Measurements from ENCODE around the gene TAOK2. TPM values are rescaled to one million over a fixed set of nuclear protein-coding genes. Genes with fewer than 3 reads are reported as not detected.
"Not testable (repeated sequence)": the region's sequence is repeated elsewhere in the genome, so short reads cannot be mapped to it uniquely, and the experiment has no call there.

The TAOK2 gene
- total RNA-seq, 1 donor from 2014 or later = 39.7 TPM

DNA sequence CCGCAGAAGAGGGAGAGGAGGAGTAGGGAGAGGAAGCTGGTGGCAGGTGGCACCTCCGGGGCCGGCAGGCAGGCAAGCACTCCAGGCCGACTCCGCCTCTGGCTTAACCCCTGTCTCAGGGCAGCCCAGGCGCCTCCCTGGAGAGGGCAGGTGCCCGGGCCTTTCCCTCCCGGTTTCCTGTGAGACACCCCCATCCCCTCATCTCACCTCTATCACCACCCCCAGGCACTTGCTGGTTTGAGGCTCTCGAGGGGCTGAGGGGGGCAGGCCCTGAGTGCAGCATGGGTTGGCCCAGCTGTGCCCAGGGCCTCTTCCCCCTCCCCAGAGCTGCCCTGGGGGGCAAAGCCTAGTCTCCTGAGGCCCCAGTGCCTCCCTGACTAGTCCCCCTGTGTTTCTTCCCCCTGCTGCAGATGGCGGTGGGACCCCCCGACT is 31.2 kb downstream of the TAOK2 start:
- Mint-ChIP-seq H3K4me3 (no peak overlapping the region), H3K9me3 (no peaks in the 10 kb centered on the region), H3K27me3 (ENCODE audit: insufficient read depth) (peaks cover 11% of the 10 kb centered on the region), H3K36me3 (ENCODE audit: low read depth) (peaks cover 15% of the 10 kb centered on the region), H3K27ac (no peak overlapping the region), H3K4me1 (ENCODE audit: low read depth) (peaks cover under 1% of the 10 kb centered on the region)
- intact Hi-C loops (cut with micrococcal nuclease) = loop anchor here (5.0 kb wide), 1 partner anchor 303 kb away; no protein-coding TSS in a partner anchor
- no peak for DNase-seq (ENCODE audit: low spot score)

DNA sequence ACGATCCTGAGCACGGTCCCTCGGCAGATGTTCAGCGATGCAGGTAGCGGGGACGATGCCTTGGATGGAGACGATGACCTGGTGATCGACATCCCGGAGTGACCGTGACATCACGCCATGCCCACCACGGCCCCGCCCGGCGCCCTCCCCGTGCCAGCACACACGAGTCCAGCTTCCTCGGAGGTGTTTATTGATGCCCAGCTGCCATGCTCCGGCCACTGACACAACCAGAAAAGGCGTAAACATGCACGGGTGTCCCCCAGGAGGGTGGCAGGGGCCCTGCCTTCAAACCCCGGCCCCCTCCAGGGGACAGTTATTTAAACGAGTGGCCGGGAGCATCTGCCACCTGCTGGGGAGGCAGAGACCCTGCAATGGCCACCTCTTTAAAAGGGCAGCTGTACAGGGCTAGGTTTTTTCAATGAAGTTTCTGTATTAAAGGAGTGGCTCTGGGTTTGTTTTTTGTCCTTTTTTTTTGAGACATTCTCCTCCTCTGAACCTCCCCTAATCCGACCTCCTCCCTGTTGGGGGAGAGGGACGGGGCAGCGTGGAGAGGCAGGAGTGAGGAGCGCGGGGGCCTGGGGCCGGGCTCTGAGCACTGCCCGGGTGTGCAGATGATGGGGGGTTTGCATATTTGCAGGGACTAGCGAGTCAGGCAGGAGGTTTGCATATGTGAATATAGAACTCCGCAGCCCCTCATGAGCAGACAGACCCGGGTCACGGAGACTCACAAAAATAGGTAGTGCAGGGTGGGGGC is 31.9 kb downstream of the TAOK2 start:
- peaks cover 14% of the 10 kb centered on the region for H3K27me3 Mint-ChIP-seq (ENCODE audit: insufficient read depth)
- DNase-seq (ENCODE audit: low spot score) = no peak
- intact Hi-C loops (cut with micrococcal nuclease) = loop anchor here (5.0 kb wide), 1 partner anchor 303 kb away; no protein-coding TSS in a partner anchor
- no peak overlapping the region for H3K4me3 Mint-ChIP-seq
- H3K36me3 Mint-ChIP-seq (ENCODE audit: low read depth) = peaks cover 12% of the 10 kb centered on the region
- H3K27ac Mint-ChIP-seq = no peak overlapping the region
- no peaks in the 10 kb centered on the region for H3K4me1 Mint-ChIP-seq (ENCODE audit: low read depth)
- H3K9me3 Mint-ChIP-seq = no peaks in the 10 kb centered on the region

DNA sequence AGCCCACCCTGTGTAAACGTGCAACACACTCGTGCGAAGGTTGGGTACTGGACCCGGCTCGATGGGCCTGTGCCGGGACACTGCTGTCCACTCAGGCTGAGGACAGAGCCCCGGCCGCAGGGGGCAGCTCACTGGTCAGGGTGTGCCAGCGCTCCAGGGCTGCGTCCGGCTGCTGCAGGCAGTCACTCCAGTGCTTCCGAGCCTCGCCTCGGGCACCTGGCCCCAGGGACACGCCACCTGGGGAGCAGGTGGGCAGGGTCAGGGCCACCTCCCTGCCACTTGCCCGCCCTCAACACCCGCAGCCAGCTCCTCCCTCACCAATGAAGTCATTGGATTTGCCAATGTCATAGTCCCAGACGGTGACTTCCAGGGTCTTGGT is 32.4 kb downstream of the TAOK2 start:
- H3K4me1 Mint-ChIP-seq (ENCODE audit: low read depth) = no peaks in the 10 kb centered on the region
- H3K27me3 Mint-ChIP-seq (ENCODE audit: insufficient read depth) = peaks cover 15% of the 10 kb centered on the region
- H3K36me3 Mint-ChIP-seq (ENCODE audit: low read depth) = peaks cover 12% of the 10 kb centered on the region
- intact Hi-C loops (cut with micrococcal nuclease) = loop anchor here (5.0 kb wide), 1 partner anchor 304 kb away; no protein-coding TSS in a partner anchor
- H3K9me3 Mint-ChIP-seq = no peaks in the 10 kb centered on the region
- no peak overlapping the region for H3K4me3 Mint-ChIP-seq
- no peak for DNase-seq (ENCODE audit: low spot score)
- H3K27ac Mint-ChIP-seq = no peak overlapping the region

DNA sequence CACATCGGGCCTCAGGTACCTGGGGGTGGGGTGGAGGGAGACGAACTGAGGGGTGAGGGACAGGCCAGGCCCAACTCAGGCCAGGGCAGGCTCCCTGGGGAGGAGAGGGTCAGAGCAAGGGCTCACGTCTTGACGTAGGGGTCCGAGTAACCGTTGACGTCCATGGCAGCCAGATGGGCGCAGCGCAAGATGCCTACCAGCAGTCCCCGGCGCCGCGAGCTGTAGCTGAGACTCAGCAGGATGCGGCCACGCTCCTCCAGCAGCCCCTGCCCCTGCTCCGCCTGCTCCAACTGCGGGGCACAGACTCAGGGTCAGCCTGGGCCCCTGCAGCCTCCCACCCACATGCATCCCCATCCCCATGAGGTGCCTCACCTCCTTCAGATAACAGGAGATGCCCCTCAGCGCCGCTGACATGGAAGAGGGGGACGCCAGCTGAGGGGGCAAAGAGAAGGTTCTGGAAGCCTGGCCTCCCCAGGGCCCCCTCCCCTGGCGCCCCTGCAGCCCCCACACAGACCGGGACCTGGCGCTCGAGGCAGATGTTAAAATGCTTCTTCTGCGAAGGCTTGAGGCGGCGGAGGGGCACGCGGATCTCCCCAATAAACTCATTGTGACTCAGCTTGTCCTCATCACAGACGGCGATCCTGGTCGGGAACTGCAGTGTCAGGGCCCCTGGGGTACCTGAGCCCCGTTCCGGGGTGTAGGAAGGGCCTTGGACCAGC is 33.1 kb downstream of the TAOK2 start:
- Mint-ChIP-seq H3K36me3 (ENCODE audit: low read depth) (peaks cover 8% of the 10 kb centered on the region), H3K27ac (no peak overlapping the region), H3K4me3 (no peak overlapping the region), H3K4me1 (ENCODE audit: low read depth) (peaks cover 2% of the 10 kb centered on the region), H3K27me3 (ENCODE audit: insufficient read depth) (peaks cover 20% of the 10 kb centered on the region), H3K9me3 (no peaks in the 10 kb centered on the region)
- intact Hi-C loops (cut with micrococcal nuclease) = loop anchor here (5.0 kb wide), 1 partner anchor 305 kb away; no protein-coding TSS in a partner anchor
- no peak for DNase-seq (ENCODE audit: low spot score)

DNA sequence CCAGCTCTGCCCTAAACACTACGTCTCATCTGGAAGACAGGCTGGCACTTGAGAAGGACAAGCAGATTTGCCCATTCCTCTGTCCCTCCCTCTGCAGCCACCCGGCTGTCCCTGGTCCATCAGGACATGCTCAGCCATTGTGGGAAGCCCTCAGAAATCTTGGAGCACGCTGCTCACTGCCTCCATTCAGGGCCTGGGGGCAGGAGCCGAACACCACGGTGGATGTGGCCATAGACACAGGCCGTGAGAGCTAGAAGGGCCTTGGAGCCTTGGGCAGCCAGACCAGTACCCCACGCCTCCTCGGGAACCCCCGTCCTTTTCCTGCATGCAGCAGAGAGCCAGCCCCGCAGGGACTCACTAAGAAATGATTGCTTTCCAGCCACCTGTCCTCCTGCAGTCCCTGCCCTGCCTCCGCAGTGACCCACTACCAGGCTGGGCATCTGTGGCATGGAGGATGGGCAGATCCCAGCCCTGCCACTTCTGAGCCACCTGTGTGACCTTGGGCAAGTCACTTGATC is 33.8 kb downstream of the TAOK2 start:
- H3K9me3 Mint-ChIP-seq = no peaks in the 10 kb centered on the region
- no peak overlapping the region for H3K27ac Mint-ChIP-seq
- H3K27me3 Mint-ChIP-seq (ENCODE audit: insufficient read depth) = peaks cover 25% of the 10 kb centered on the region
- H3K4me1 Mint-ChIP-seq (ENCODE audit: low read depth) = peaks cover 6% of the 10 kb centered on the region
- DNase-seq (ENCODE audit: low spot score) = no peak
- H3K4me3 Mint-ChIP-seq = no peak overlapping the region
- H3K36me3 Mint-ChIP-seq (ENCODE audit: low read depth) = peaks cover 3% of the 10 kb centered on the region
- intact Hi-C loops (cut with micrococcal nuclease) = loop anchor here (5.0 kb wide), 1 partner anchor 305 kb away; no protein-coding TSS in a partner anchor

DNA sequence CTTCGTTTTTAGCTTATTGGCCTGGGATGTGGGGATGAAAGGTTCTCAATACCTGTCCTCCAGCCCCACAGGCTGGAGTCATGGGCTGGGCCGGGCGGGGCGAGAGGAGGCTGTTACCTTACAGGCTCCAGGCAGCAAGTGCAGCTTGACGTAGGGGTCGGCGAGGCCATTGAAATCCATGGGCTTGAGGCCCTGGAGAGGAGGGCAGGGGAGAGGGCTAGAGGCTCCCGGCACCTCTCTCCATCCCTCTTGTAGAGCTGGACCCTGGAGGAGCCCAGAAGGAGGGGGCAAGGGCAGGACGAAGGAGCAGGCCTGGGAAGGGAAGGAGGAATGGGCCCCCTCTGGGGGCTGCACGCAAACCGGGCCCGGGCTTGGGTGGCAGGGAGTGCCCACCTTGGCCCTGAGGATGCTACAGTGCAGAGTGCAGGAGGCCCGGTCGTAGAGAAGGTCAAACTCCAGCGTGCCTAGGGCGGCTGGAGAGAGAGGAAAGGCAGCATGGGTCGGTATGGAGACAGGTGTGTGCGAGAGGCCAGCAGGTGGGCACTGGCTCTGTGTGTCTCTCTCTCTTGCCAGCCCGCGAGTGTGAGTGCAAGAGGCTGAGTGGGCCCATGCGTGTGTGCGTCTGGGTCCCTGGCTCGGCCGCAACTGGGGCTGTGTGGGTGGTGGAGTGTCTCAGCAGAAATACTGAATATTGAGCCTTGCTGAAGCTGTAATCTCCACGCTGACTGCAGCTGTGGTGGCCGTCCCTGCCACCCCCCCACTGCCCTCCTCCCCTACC is 35.6 kb downstream of the TAOK2 start:
- Mint-ChIP-seq H3K4me1 (ENCODE audit: low read depth) (peaks cover 6% of the 10 kb centered on the region), H3K27me3 (ENCODE audit: insufficient read depth) (peaks cover 29% of the 10 kb centered on the region), H3K9me3 (no peaks in the 10 kb centered on the region), H3K4me3 (no peak overlapping the region), H3K27ac (no peak overlapping the region), H3K36me3 (ENCODE audit: low read depth) (no peaks in the 10 kb centered on the region)
- DNase-seq (ENCODE audit: low spot score) = no peak
- intact Hi-C loops (cut with micrococcal nuclease) = loop anchor here (5.0 kb wide), 1 partner anchor 307 kb away; no protein-coding TSS in a partner anchor

DNA sequence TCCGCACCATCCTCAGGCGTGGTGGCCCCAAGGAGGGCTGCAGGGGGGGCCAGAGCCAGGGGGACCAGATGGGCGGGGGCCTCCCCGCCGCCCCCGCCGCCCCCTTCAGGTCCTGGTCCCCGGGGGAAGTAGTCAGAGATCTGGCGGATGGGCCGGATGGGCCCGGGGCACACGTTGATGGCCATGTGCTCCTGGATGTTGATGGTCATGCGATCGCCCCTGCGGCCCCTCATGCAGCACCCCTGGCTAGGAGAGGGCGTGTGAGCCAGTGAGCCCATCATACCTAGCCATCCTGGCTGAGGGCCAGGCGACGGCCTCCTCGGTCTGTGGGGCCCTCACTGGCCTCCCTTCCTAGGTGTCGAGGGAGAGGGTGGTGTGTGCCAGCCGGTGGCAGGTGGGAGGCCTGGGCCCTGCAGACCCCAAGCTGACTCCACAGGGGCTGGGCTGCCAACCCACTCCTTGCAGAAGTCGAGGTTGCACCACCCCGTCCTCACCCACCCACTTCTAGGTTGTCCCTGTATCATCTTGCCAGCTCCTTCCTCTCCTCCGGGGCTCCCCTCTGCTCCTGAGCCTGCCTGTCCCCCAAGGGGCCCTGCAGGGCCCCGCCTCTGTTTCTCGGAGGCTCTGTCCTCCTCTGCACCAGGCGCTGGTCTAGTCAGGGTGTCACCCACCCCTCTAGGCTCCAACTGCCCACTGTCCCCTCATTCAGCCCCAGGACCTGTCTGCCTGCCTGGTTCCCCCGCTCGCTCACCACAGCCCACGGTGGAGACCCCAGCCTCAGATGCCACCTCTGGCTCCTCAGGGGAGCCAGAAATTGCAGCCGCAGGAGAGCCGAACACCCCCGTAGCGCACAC is 36.5 kb downstream of the TAOK2 start:
- H3K27ac Mint-ChIP-seq = no peak overlapping the region
- peaks cover 6% of the 10 kb centered on the region for H3K4me1 Mint-ChIP-seq (ENCODE audit: low read depth)
- no peaks in the 10 kb centered on the region for H3K36me3 Mint-ChIP-seq (ENCODE audit: low read depth)
- peaks cover 29% of the 10 kb centered on the region for H3K27me3 Mint-ChIP-seq (ENCODE audit: insufficient read depth)
- H3K4me3 Mint-ChIP-seq = peak overlapping the region; percentile 64
- intact Hi-C loops (cut with micrococcal nuclease) = loop anchor here (5.0 kb wide), 1 partner anchor 308 kb away; no protein-coding TSS in a partner anchor
- H3K9me3 Mint-ChIP-seq = no peaks in the 10 kb centered on the region
- DNase-seq (ENCODE audit: low spot score) = no peak

DNA sequence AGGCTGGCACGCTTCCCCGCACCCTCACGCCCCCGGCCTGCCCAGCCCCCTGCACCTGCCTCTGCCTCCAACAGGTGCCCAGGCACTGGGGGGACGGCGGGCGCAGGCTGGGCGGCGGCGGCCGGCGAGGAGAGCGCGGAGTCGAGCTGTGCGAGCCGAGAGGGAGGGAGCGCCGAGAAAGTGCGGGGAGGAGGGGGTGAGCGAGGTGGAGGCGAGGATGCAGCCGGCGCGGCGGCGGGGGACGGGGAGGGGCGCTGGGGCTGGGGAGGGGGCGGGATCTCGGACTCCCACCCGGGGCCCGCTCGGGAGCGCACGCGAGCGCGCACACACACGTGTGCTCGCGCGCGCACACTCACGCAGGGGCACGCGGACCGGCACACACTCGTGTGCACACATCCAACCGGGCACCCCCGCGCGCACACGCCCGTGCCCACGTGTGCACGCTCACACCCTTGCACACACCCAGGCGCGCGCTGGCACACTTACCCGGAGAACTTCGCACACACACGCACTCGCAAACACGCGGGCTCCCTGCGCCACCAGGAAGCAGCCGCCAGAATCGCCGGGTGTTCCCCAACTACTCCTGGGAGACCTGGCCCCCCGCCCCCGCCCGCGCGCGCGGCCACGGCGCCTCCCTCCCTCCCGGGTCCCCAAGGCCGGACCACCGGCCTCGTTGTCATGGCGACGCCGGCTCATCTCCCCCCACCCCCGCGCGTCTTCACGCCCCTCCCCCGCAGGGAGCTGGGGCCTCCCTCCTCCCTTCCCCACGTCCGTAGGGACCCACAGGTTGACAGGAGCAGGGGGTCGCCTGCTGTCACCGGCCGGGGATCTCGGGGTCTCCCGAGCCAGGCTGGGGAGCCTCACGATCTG is 37.4 kb downstream of the TAOK2 start, which contains the start of gene DOC2A:
TSS of gene DOC2A (minus strand) at position 184 of the 870 bp plus-strand sequence. CDS start 805 bp downstream, outside the sequence.
- no peaks in the 10 kb centered on the region for H3K9me3 Mint-ChIP-seq
- no peaks in the 10 kb centered on the region for H3K36me3 Mint-ChIP-seq (ENCODE audit: low read depth)
- no peak for DNase-seq (ENCODE audit: low spot score)
- peaks cover 6% of the 10 kb centered on the region for H3K4me1 Mint-ChIP-seq (ENCODE audit: low read depth)
- H3K4me3 Mint-ChIP-seq = peak within 1 kb of the TSS; percentile 87
- no peak within 1 kb of the TSS for H3K27ac Mint-ChIP-seq
- intact Hi-C loops (cut with micrococcal nuclease) = no loop called here
- H3K27me3 Mint-ChIP-seq (ENCODE audit: insufficient read depth) = peaks cover 29% of the 10 kb centered on the region

DNA sequence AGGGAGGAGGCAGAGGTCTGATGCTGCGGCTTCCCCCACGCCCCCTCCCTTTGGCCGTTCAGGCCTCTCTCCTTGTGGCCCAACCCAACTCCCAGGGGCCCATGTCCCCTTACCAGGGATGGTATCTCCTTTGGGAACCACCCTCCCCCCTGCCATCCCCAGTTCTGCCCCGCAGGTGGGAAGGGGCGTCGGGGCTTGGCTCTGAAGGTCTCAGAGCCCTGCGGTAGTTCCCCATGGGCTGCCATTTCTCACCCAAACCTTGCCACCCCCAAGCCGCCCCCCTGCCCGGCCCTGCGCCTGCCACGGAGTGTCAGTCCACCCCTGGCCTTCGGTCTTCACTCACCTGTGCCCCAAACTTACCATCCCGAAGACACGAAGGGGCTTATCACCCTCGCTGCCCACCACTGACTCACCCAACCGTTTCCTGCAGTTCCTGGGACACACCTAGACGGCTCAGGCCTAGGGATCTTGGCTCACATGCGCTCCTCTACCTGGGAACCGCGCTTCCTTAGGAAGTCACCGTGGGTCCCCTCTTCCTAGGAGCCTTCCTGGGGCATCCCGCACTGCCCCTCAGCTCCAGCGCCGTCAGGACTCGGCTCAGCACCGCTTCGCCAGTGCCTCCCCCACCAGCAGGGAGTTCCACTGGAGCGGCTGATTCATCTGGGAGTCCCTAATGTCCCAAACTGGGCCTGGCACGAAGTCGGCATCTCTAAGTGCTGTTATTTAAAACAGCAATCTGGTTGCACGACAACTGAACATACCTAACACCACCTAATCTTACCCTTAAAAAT is 38.2 kb downstream of the TAOK2 start:
- Mint-ChIP-seq H3K27me3 (ENCODE audit: insufficient read depth) (peaks cover 29% of the 10 kb centered on the region), H3K4me3 (peak overlapping the region; percentile 87), H3K27ac (peak overlapping the region; percentile 86), H3K36me3 (ENCODE audit: low read depth) (no peaks in the 10 kb centered on the region), H3K4me1 (ENCODE audit: low read depth) (peaks cover 6% of the 10 kb centered on the region), H3K9me3 (no peaks in the 10 kb centered on the region)
- DNase-seq (ENCODE audit: low spot score) = no peak
- intact Hi-C loops (cut with micrococcal nuclease) = no loop called here

DNA sequence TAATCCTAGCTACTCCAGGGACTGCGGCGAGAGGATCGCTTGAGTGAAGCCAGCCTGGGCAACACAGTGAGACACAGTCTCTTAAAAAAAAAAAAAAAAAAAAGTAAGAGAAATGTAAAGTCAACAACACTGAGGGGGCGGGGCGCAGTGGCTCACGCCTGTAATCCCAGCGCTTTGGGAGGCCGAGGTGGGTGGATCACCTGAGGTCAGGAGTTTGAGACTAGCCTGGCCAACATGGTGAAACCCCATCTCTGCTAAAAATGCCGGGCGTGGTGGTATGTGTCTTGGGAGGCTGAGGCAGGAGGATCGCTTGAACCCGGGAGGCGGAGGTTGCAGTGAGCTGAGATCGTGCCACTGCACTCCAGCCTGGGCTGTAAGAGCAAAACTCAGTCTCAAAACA is 38.9 kb downstream of the TAOK2 start:
- H3K4me3 Mint-ChIP-seq; DNase-seq (ENCODE audit: low spot score); intact Hi-C loops (cut with micrococcal nuclease); H3K9me3 Mint-ChIP-seq; H3K27ac Mint-ChIP-seq; H3K4me1 Mint-ChIP-seq (ENCODE audit: low read depth); H3K36me3 Mint-ChIP-seq (ENCODE audit: low read depth): not testable (repeated sequence)
- peaks cover 29% of the 10 kb centered on the region for H3K27me3 Mint-ChIP-seq (ENCODE audit: insufficient read depth)
